ENCODE data around the gene ACTA2.

DNA sequence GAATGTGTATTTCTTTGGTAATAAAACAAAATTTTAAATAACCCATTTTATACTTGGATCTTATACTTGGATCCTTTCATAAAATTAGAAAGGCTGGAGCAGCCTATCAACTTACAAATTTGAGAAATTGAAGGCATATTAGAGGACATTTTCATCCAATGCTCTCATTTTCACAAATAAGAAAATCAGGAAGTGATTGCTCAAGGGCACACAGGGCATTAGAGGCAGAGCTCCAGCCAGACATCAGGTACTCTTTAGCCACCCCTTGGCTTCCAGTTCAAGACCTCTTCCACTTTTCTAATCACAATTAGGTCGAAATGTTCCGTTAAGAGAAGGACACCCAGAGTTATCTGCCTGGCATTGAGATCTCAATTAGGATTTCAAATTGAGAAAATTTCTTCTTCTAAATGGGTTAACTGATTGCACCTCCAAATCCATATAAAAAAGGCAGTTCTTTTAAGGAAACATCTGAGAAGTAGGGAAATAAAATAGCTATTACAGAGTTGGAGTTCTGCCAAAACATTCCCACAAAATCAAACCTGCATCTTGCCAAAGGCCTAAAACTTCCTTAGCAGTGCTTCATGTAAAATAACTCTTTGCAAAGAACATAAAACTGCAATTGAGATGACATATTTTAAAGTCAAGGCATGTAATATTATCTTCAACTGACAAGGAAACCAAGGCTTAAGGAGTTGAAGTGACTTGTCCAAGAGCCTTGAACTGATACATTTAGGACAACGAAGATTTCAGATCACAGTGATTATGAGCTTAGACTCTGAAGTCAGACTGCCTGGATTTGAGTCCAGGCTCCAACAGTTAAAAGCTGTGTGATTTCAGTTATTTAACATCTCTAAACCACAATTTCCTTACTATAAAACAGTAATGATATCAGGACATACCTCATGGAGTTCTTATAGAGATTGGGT is 2.4 kb downstream of the ACTA2 start:
- no peak for TF ChIP-seq POLR2A (IDR thresholded peaks at IDR 0.05; ENCODE audit: low read depth)
- TF ChIP-seq POLR2AphosphoS5 (IDR thresholded peaks at IDR 0.05) = peak in 1 of 2 donors; percentile 22
- TF ChIP-seq, protein P1, sequence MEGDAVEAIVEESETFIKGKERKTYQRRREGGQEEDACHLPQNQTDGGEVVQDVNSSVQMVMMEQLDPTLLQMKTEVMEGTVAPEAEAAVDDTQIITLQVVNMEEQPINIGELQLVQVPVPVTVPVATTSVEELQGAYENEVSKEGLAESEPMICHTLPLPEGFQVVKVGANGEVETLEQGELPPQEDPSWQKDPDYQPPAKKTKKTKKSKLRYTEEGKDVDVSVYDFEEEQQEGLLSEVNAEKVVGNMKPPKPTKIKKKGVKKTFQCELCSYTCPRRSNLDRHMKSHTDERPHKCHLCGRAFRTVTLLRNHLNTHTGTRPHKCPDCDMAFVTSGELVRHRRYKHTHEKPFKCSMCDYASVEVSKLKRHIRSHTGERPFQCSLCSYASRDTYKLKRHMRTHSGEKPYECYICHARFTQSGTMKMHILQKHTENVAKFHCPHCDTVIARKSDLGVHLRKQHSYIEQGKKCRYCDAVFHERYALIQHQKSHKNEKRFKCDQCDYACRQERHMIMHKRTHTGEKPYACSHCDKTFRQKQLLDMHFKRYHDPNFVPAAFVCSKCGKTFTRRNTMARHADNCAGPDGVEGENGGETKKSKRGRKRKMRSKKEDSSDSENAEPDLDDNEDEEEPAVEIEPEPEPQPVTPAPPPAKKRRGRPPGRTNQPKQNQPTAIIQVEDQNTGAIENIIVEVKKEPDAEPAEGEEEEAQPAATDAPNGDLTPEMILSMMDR (IDR thresholded peaks at IDR 0.05) = no peak

All from esophagus muscularis mucosa (tissue), 3 donors.